ENCODE data around the gene HAT1.

HAT1 gene

GRCh38 chr2:172031536-172031935, 109.3 kb downstream of the HAT1 start:
- no peak for TF ChIP-seq CTCF (IDR thresholded peaks at IDR 0.05)

Measured in LNCAP (cell line).